Stimulated activated naive CD4-positive, alpha-beta T cell (primary cell): ENCODE measurements around the gene USE1.

Source experiments
- DNase-seq, 6 experiments: peaks; one replicate each; lab custom pipeline; 2025; lab: John Stamatoyannopoulos, UW

The USE1 gene

GRCh38 chr19:17235971-17236777 is 21.0 kb downstream of the USE1 start:
- no peak for DNase-seq

- no peak for DNase-seq
Measured at GRCh38 chr19:17236811-17237543, 21.8 kb downstream of the USE1 start.

- DNase-seq: no peak
Measured at GRCh38 chr19:17237747-17238706, 22.9 kb downstream of the USE1 start.

GRCh38 chr19:17240062-17240752 is 25.1 kb downstream of the USE1 start:
- no peak for DNase-seq

GRCh38 chr19:17240826-17241399 is 25.8 kb downstream of the USE1 start:
- DNase-seq: no peak

- no peak for DNase-seq
Measured at GRCh38 chr19:17242431-17243208, 27.5 kb downstream of the USE1 start.

- DNase-seq: no peak
Measured at GRCh38 chr19:17243211-17243829, 28.2 kb downstream of the USE1 start.

GRCh38 chr19:17243830-17244617 is 28.9 kb downstream of the USE1 start:
- DNase-seq: no peak

- DNase-seq: peak in 2 of 6 experiments; percentile 10 to 24
Measured at GRCh38 chr19:17244618-17245534, 29.7 kb downstream of the USE1 start.

GRCh38 chr19:17245535-17245984 is 30.4 kb downstream of the USE1 start, which contains the start of gene NR2F6:
TSS of gene NR2F6 (minus strand) at chr19:17245919. CDS start at chr19:17245220, 699 bp downstream.
- peak in 3 of 6 experiments; percentile 25 to 60 (median 49) for DNase-seq

- DNase-seq: no peak
Measured at GRCh38 chr19:17246681-17247425, 31.7 kb downstream of the USE1 start.

GRCh38 chr19:17248011-17248776 is 33.0 kb downstream of the USE1 start:
- DNase-seq: no peak

- no peak for DNase-seq
Measured at GRCh38 chr19:17249887-17250548, 34.9 kb downstream of the USE1 start.

GRCh38 chr19:17254636-17255035 is 39.5 kb downstream of the USE1 start:
- DNase-seq: no peak

- DNase-seq: no peak
Measured at GRCh38 chr19:17255150-17255621, 40.0 kb downstream of the USE1 start.

GRCh38 chr19:17256130-17256529 is 41.0 kb downstream of the USE1 start:
- no peak for DNase-seq
